HepG2 (cell line): ENCODE data around the gene TMEM141. TPM values are rescaled to one million over a fixed set of nuclear protein-coding genes. Genes with fewer than 3 reads are reported as not detected.

Source experiments
- ATRX ChIP-seq: sonication (generic); formaldehyde crosslinking; IDR thresholded peaks from 2 replicates; pipeline ENCODE4 v1.4.0; 2020; ENCODE audit warnings: missing genetic modification reagents, borderline replicate concordance
- CBX2 ChIP-seq, 2 experiments: fragments of 200-600 bp in 1 of 2; sonication (generic); formaldehyde crosslinking in 1 of 2; IDR thresholded peaks; 2 replicates each; pipeline versions ENCODE4 v1.7.0 to v1.8.1; 2018 to 2022; ENCODE audit warnings: low read depth in 2 of 2, low read length in 1 of 2, mild to moderate bottlenecking in 1 of 2, missing genetic modification reagents in 1 of 2
- HCFC1 ChIP-seq: fragments of 150-350 bp; IDR thresholded peaks from 2 replicates; pipeline ENCODE4 v1.6.1; 2014; ENCODE audit warnings: low read depth, low read length
- JUN ChIP-seq: sonication (generic); formaldehyde crosslinking; IDR thresholded peaks from 2 replicates; pipeline ENCODE4 v1.4.0; 2020; ENCODE audit warnings: mild to moderate bottlenecking, missing genetic modification reagents
- KIAA2018 ChIP-seq: sonication (generic); formaldehyde crosslinking; IDR thresholded peaks from 2 replicates; pipeline ENCODE4 v1.5.0; 2020; ENCODE audit warnings: mild to moderate bottlenecking, missing genetic modification reagents, borderline replicate concordance
- MIXL1 ChIP-seq: IDR thresholded peaks from 2 replicates; pipeline ENCODE4 v1.6.1; 2016
- NKX3-1 ChIP-seq: sonication (generic); formaldehyde crosslinking; IDR thresholded peaks from 2 replicates; pipeline ENCODE4 v1.5.0; 2020; ENCODE audit warnings: missing genetic modification reagents
- SP4 ChIP-seq: sonication (generic); formaldehyde crosslinking; IDR thresholded peaks from 2 replicates; pipeline ENCODE4 v1.8.1; 2023; ENCODE audit warnings: mild to moderate bottlenecking, missing genetic modification reagents
- THAP9 ChIP-seq: sonication (generic); formaldehyde crosslinking; IDR thresholded peaks from 2 replicates; pipeline ENCODE4; 2020; ENCODE audit warnings: missing genetic modification reagents, mild to moderate bottlenecking, borderline replicate concordance
- ZNF546 ChIP-seq: sonication (generic); formaldehyde crosslinking; conservative IDR thresholded peaks from 2 replicates; pipeline ENCODE4 v1.8.1; 2023; ENCODE audit warnings: mild to moderate bottlenecking, missing genetic modification reagents
- ZNF781 ChIP-seq: sonication (generic); formaldehyde crosslinking; IDR thresholded peaks from 2 replicates; pipeline ENCODE4 v1.5.1; 2020; ENCODE audit warnings: borderline replicate concordance, mild to moderate bottlenecking, missing genetic modification reagents; ENCODE audit errors: not compliant biosample characterization
- polyA plus RNA-seq, 8 experiments: library from polyadenylated mRNA; depleted of rRNA in 3 of 8; stranded (reverse) in 7 of 8; unstranded in 1 of 8; fragments of >200 nt; fragmentation: Illumina TruSeq in 4 of 8; extraction: Trizol in 4 of 8; gene quantifications; 2 replicates each; pipeline versions ENCODE4 v1.2.1 to v1.2.3, GENCODE V29; 2011 to 2016; ENCODE audit warnings: low read depth in 4 of 8, missing spikeins in 1 of 8, mixed read lengths in 1 of 8; ENCODE audit not compliant: insufficient read depth in 1 of 8
- total RNA-seq, 5 experiments: library from RNA; depleted of rRNA; stranded (reverse); fragments of >200 nt; fragmentation: Illumina TruSeq; extraction: Trizol; gene quantifications; 2 replicates each; pipeline ENCODE4 v1.2.3, GENCODE V29; 2016; ENCODE audit warnings: low read depth in 1 of 5
- TF ChIP-seq, protein P1 (sequence below): sonication (generic); formaldehyde crosslinking; IDR thresholded peaks from 2 replicates; pipeline ENCODE4 v1.8.1; 2023; ENCODE audit warnings: mild to moderate bottlenecking, missing genetic modification reagents
- TF ChIP-seq, protein P2 (sequence below): sonication (generic); formaldehyde crosslinking; IDR thresholded peaks from 2 replicates; pipeline ENCODE4 v1.8.1; 2023; ENCODE audit warnings: mild to moderate bottlenecking, missing genetic modification reagents

The TMEM141 gene
- total and polyA plus RNA-seq, 2 of the 13 experiments (the other 11 are each of a cell fraction or from before 2014, with no cell fraction given): 81.0 to 202 TPM

DNA sequence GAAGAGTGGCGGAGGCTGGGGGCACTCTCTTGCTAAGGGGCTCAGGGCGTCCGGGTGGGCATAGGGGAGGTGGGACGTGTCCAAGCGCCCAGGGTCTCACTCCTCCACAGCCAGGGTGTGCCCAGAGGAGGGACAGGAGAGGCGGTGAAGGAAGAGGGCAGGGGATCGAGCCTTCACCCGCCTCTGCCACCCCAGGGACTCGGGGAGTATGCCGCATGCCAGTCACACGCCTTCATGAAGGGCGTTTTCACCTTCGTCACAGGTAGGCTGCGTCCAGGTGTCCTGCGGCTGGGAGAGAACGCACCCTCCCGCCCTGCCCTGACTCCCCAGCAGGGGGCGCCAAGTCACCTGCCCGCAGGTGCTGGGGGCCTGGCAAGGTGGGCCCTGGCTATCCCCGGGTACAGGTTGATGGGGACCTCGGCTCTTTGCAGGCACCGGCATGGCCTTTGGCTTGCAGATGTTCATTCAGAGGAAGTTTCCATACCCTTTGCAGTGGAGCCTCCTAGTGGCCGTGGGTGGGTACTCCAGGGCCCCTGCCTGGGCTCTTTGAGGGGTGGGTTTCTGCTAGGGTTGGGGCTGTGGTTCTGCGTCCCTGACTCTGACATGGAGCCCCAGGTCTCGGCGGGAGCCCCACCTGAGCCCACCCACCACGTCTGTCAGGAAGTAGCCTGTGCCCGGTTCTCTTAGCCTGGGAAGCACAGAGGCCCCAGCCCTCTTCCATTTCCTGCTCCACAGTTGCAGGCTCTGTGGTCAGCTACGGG is 552 bp downstream of the TMEM141 start (continued):
- TF ChIP-seq, protein P1, sequence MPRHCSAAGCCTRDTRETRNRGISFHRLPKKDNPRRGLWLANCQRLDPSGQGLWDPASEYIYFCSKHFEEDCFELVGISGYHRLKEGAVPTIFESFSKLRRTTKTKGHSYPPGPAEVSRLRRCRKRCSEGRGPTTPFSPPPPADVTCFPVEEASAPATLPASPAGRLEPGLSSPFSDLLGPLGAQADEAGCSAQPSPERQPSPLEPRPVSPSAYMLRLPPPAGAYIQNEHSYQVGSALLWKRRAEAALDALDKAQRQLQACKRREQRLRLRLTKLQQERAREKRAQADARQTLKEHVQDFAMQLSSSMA (CRISPR knock-in tag): no peak
- TF ChIP-seq NKX3-1 (CRISPR knock-in tag) (no peak), THAP9 (CRISPR knock-in tag) (no peak; the same call in none of the 2 replicates), SP4 (CRISPR knock-in tag) (peak; percentile 9; the same call in 1 of the 2 replicates), MIXL1 (CRISPR knock-in tag) (no peak), ATRX (CRISPR knock-in tag) (no peak; the same call in 1 of the 2 replicates), CBX2 (IDR thresholded peaks at IDR 0.05; ENCODE audit: low read depth, low read length) (no peak), CBX2 (CRISPR knock-in tag; IDR thresholded peaks at IDR 0.05; ENCODE audit: low read depth) (no peak), KIAA2018 (CRISPR knock-in tag) (peak; percentile 86; the same call in 1 of the 2 replicates), ZNF781 (no peak), JUN (no peak), HCFC1 (no peak), ZNF546 (CRISPR knock-in tag) (peak; percentile 75; the same call in 1 of the 2 replicates)
- TF ChIP-seq, protein P2, sequence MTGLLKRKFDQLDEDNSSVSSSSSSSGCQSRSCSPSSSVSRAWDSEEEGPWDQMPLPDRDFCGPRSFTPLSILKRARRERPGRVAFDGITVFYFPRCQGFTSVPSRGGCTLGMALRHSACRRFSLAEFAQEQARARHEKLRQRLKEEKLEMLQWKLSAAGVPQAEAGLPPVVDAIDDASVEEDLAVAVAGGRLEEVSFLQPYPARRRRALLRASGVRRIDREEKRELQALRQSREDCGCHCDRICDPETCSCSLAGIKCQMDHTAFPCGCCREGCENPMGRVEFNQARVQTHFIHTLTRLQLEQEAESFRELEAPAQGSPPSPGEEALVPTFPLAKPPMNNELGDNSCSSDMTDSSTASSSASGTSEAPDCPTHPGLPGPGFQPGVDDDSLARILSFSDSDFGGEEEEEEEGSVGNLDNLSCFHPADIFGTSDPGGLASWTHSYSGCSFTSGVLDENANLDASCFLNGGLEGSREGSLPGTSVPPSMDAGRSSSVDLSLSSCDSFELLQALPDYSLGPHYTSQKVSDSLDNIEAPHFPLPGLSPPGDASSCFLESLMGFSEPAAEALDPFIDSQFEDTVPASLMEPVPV (CRISPR knock-in tag): no peak; the same call in 1 of the 2 replicates
